IPS DF 6.9 (cell line): ENCODE data around the gene TRIM44.

Source experiments
- DNase-seq: peaks from one replicate; pipeline ENCODE4 v3.0.0-alpha.2; 2013; ENCODE audit warnings: low read depth, low spot score
- H3K27ac ChIP-seq: one replicate; pipeline ENCODE4 v1.5.1; 2013; ENCODE audit warnings: low read length, control low read depth
- H3K27me3 ChIP-seq: 2 replicates; pipeline ENCODE4 v1.6.1; 2013; ENCODE audit warnings: mild to moderate bottlenecking, low read length; ENCODE audit not compliant: control insufficient read depth, insufficient read depth
- H3K36me3 ChIP-seq: 2 replicates; pipeline ENCODE4 v1.6.1; 2013; ENCODE audit warnings: low read length; ENCODE audit not compliant: control insufficient read depth, insufficient read depth
- H3K4me1 ChIP-seq: 2 replicates; pipeline ENCODE4 v1.6.1; 2013; ENCODE audit warnings: low read length; ENCODE audit not compliant: control insufficient read depth, insufficient read depth
- H3K4me3 ChIP-seq: 2 replicates; pipeline ENCODE4 v1.5.1; 2013; ENCODE audit warnings: mild to moderate bottlenecking, low read length
- H3K9me3 ChIP-seq: 2 replicates; pipeline ENCODE4 v1.6.1; 2013; ENCODE audit warnings: low read length, inconsistent platforms; ENCODE audit not compliant: control insufficient read depth, insufficient read depth
- WGBS: extraction: QIAGEN DNeasy Blood & Tissue Kit; methylation state at CpG from one replicate; pipeline ENCODE4 v1.1.7; 2013; ENCODE audit warnings: mixed read lengths, missing lambda C conversion rate; ENCODE audit not compliant: insufficient read length, insufficient coverage; 5-methylcytosine and 5-hydroxymethylcytosine counted together

The TRIM44 gene

DNA sequence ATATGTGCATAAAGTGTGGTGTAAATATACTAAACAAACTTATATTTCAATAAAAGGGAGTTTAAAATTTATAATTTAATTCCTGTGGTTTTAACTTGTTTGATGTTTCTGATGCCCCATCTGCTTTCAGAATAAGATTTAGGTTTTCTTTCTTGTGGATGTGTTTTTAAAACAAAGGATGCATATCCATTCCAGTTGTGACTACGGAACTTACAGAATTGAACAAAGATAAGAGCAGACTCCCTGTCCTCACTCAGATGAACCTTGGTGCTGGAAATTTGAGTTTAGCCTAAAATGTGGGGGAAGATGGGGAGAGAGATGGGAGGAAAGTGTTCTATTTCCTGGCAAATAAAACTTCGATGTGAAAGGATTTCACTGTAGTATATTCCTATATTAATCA is 41.8 kb upstream of the TRIM44 start:
- H3K27ac ChIP-seq: no peak overlapping the region
- H3K9me3 ChIP-seq: no peaks in the 10 kb centered on the region
- no peak for DNase-seq
- peaks cover 4% of the 10 kb centered on the region; the same call in 1 of the 2 replicates for H3K4me1 ChIP-seq
- peaks cover 1% of the 10 kb centered on the region; the same call in 1 of the 2 replicates for H3K27me3 ChIP-seq
- H3K36me3 ChIP-seq: no peaks in the 10 kb centered on the region
- no peak overlapping the region for H3K4me3 ChIP-seq
- WGBS: no CpG with 5 or more reads among the region's 2 CpGs

GRCh38 chr11:35621620-35622019 is 41.0 kb upstream of the TRIM44 start:
- Histone ChIP-seq H3K27me3 (peaks cover 1% of the 10 kb centered on the region; the same call in 1 of the 2 replicates), H3K36me3 (no peaks in the 10 kb centered on the region), H3K27ac (no peak overlapping the region), H3K9me3 (no peaks in the 10 kb centered on the region), H3K4me3 (no peak overlapping the region), H3K4me1 (peaks cover 4% of the 10 kb centered on the region; the same call in 1 of the 2 replicates)
- WGBS: no CpG with 5 or more reads among the region's 2 CpGs
- DNase-seq: no peak

- no CpG with 5 or more reads among the region's 3 CpGs for WGBS
- no peak overlapping the region for H3K27ac ChIP-seq
- H3K4me1 ChIP-seq: peaks cover 4% of the 10 kb centered on the region; the same call in 1 of the 2 replicates
- H3K9me3 ChIP-seq: no peaks in the 10 kb centered on the region
- no peak for DNase-seq
- H3K4me3 ChIP-seq: no peak overlapping the region
- H3K36me3 ChIP-seq: no peaks in the 10 kb centered on the region
- H3K27me3 ChIP-seq: peaks cover 1% of the 10 kb centered on the region; the same call in 1 of the 2 replicates
These were observed 40.5 kb upstream of the TRIM44 start for GRCh38 chr11:35622070-35622469.

DNA sequence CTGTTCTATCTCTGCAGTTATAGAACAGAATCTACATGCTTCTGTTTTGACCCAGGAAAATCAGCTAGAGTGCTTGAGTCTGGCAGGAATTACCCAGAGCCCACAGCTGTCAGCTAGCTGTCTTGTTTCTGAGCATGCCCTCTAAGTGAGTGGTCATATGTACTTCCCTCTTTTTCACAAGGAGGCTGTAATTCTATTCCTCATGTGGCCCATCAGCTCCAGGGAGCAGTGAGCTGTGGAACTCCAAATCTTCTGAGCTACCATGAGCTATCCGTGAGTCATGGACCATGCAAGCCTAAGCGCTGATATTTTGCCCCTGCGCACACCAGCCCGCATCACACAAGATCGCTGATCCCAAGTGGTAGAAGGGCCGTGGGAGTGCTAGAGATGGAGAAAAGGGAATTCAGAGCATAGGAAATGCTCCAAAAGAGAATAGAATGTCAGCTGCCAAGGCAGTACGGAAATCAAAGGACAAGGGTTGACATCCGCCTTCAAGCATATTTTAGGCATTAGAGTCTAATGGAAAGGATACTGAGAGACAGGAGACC is 38.9 kb upstream of the TRIM44 start:
- H3K27me3 ChIP-seq: no peaks in the 10 kb centered on the region; the same call in 1 of the 2 replicates
- H3K4me1 ChIP-seq: peaks cover 4% of the 10 kb centered on the region; the same call in 1 of the 2 replicates
- no peak overlapping the region for H3K27ac ChIP-seq
- DNase-seq: no peak
- no peak overlapping the region for H3K4me3 ChIP-seq
- H3K9me3 ChIP-seq: no peaks in the 10 kb centered on the region
- H3K36me3 ChIP-seq: no peaks in the 10 kb centered on the region
- no CpG with 5 or more reads among the region's 8 CpGs for WGBS

GRCh38 chr11:35624316-35624715 is 38.3 kb upstream of the TRIM44 start:
- Histone ChIP-seq H3K4me1 (0 out of 2 replicates have a peak, but pooled peaks cover under 1% of the 10 kb centered on the region), H3K27ac (no peak overlapping the region), H3K36me3 (no peaks in the 10 kb centered on the region), H3K9me3 (no peaks in the 10 kb centered on the region), H3K4me3 (no peak overlapping the region), H3K27me3 (no peaks in the 10 kb centered on the region; the same call in 1 of the 2 replicates)
- 100% methylated on average over 1 of the region's 2 CpGs for WGBS
- no peak for DNase-seq

- no peaks in the 10 kb centered on the region for H3K4me1 ChIP-seq
These were observed 37.8 kb upstream of the TRIM44 start for GRCh38 chr11:35624781-35625180.

GRCh38 chr11:35626501-35626900 is 36.1 kb upstream of the TRIM44 start:
- no peak overlapping the region for H3K4me3 ChIP-seq
- H3K27me3 ChIP-seq: no peaks in the 10 kb centered on the region
- no peak for DNase-seq
- WGBS: no CpG with 5 or more reads among the region's 2 CpGs
- no peak overlapping the region for H3K27ac ChIP-seq
- H3K4me1 ChIP-seq: no peaks in the 10 kb centered on the region
- H3K36me3 ChIP-seq: no peaks in the 10 kb centered on the region
- no peaks in the 10 kb centered on the region for H3K9me3 ChIP-seq

More at GRCh38 chr11:35624781-35625180, 37.8 kb upstream of the TRIM44 start:
- H3K27me3 ChIP-seq: no peaks in the 10 kb centered on the region; the same call in 1 of the 2 replicates
- no peaks in the 10 kb centered on the region for H3K36me3 ChIP-seq
- no peak overlapping the region for H3K27ac ChIP-seq
- DNase-seq: no peak
- no peak overlapping the region for H3K4me3 ChIP-seq
- H3K9me3 ChIP-seq: no peaks in the 10 kb centered on the region

GRCh38 chr11:35629511-35629910 is 33.1 kb upstream of the TRIM44 start:
- H3K4me3 ChIP-seq: no peak overlapping the region
- no CpG with 5 or more reads among the region's 4 CpGs for WGBS
- H3K27me3 ChIP-seq: no peaks in the 10 kb centered on the region
- no peaks in the 10 kb centered on the region for H3K36me3 ChIP-seq
- H3K9me3 ChIP-seq: no peaks in the 10 kb centered on the region
- no peak for DNase-seq
- no peaks in the 10 kb centered on the region for H3K4me1 ChIP-seq
- no peak overlapping the region for H3K27ac ChIP-seq

GRCh38 chr11:35629914-35630313 is 32.7 kb upstream of the TRIM44 start:
- H3K27me3 ChIP-seq: no peaks in the 10 kb centered on the region
- no CpG with 5 or more reads among the region's 6 CpGs for WGBS
- no peak overlapping the region for H3K4me3 ChIP-seq
- H3K4me1 ChIP-seq: no peaks in the 10 kb centered on the region
- H3K9me3 ChIP-seq: no peaks in the 10 kb centered on the region
- no peaks in the 10 kb centered on the region for H3K36me3 ChIP-seq
- DNase-seq: no peak
- H3K27ac ChIP-seq: no peak overlapping the region

GRCh38 chr11:35631891-35632290 is 30.7 kb upstream of the TRIM44 start:
- Histone ChIP-seq H3K4me1 (no peaks in the 10 kb centered on the region), H3K4me3 (no peak overlapping the region), H3K9me3 (no peaks in the 10 kb centered on the region), H3K27me3 (no peaks in the 10 kb centered on the region), H3K36me3 (no peaks in the 10 kb centered on the region), H3K27ac (no peak overlapping the region)
- WGBS: no CpG with 5 or more reads among the region's 3 CpGs
- DNase-seq: no peak

GRCh38 chr11:35632301-35632700 is 30.3 kb upstream of the TRIM44 start:
- Histone ChIP-seq H3K4me1 (no peaks in the 10 kb centered on the region), H3K27ac (no peak overlapping the region), H3K9me3 (no peaks in the 10 kb centered on the region), H3K4me3 (no peak overlapping the region), H3K27me3 (no peaks in the 10 kb centered on the region), H3K36me3 (no peaks in the 10 kb centered on the region)
- no peak for DNase-seq
- no CpG with 5 or more reads among the region's 1 CpG for WGBS
